Stimulated activated CD4-positive, alpha-beta T cell treated with anti-CD3 and anti-CD28 coated beads, TNF-alpha, amount 100 ng/mL, for 48 hours (primary cell): ENCODE data around the gene SLC6A20.
"Not testable (repeated sequence)": the region's sequence is repeated elsewhere in the genome, so short reads cannot be mapped to it uniquely, and the experiment has no call there.

ENCODE experiments used
- DNase-seq, 3 donors: peaks; one replicate each; pipeline ENCODE4 v3.0.0-alpha.2; 2020; ENCODE audit warnings: low read depth in 3 of 3

Gene SLC6A20

GRCh38 chr3:45759851-45760250 lies 36.5 kb downstream of the SLC6A20 start:
- DNase-seq = no peak

DNA sequence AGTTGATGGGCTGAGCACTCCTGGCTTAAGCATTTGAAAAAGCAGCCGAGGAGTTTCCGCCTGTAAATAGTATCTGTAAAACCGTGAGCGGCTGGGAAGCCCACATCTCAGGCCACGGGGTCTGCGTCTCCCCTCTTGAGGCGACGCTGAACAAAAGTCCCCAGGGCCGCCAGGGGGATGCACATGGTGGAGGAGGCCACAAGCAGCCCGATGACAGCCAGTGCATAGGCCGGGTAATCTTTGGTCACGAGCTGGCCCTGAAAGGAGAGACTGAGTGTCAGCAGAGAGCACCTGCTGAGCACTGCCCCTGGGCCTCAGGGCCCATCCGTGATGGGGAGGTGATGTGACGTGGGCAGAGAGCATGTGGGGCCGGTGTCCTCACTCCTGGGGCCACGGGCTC lies 37.5 kb downstream of the SLC6A20 start:
- DNase-seq = no peak

GRCh38 chr3:45757141-45757540 lies 39.2 kb downstream of the SLC6A20 start:
- not testable (repeated sequence) for DNase-seq

- no peak for DNase-seq
Measured at GRCh38 chr3:45756055-45756454, 40.3 kb downstream of the SLC6A20 start.

- DNase-seq = no peak
Measured at GRCh38 chr3:45754461-45754860, 41.9 kb downstream of the SLC6A20 start.

DNA sequence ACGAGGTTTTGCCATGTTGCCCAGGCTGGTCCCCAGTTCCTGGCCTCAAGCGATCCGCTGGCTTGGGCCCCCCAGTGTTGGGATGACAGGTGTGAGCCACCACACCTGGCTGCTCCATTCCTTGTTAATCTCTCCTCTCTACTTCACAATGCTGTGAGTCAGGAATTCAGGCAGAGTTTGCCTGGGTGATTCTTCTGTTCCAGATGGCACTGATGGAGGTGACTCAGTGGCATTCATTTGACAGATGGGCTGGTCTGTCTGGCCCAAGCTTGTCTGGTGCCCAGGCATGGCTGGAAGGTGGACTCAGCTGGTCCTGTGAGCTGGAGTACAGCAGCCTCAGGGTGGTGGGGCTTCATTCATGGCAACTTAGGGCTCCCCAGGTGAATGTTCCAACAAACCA lies 43.2 kb downstream of the SLC6A20 start:
- DNase-seq = no peak

DNA sequence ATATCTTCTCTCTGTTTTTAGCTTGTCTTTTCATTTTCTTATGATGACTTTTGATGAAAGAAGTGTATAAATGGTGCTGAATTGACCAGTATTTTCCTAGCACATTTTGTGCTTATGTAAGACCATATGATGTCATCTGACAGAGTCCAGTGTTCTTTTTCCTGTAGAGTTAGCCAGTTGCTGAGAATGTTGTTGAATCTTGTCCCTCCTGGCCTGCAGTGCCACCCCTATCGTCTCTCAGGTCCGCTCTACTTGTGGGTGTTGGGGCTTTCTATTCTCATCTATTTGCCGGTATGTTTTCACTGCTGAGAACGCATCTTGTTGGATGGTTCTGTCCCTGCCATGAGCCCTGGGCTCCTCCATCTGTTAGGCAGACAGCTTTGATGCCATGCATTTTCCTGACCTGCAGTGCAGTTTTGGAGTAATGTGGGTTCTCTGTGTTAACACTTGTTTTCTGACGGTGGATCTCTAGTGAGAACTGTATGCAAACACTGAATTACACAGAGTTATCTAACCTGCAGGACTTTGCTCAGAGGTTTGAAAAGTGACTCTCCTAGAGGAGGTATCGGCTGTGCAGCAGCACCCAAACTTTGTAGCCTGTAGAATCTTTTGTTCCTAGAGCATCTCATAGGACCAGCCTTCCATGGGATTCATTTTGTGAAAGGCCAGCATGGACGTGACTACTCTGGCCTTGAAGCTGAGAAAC lies 44.6 kb downstream of the SLC6A20 start:
- no peak for DNase-seq

- no peak for DNase-seq
Measured at GRCh38 chr3:45749880-45750279, 46.5 kb downstream of the SLC6A20 start.

- DNase-seq = not testable (repeated sequence)
Measured at GRCh38 chr3:45749036-45749600, 47.2 kb downstream of the SLC6A20 start.

- no peak for DNase-seq
Measured at GRCh38 chr3:45748068-45748467, 48.3 kb downstream of the SLC6A20 start.

- no peak for DNase-seq
Measured at GRCh38 chr3:45746777-45747622, 49.3 kb downstream of the SLC6A20 start.

DNA sequence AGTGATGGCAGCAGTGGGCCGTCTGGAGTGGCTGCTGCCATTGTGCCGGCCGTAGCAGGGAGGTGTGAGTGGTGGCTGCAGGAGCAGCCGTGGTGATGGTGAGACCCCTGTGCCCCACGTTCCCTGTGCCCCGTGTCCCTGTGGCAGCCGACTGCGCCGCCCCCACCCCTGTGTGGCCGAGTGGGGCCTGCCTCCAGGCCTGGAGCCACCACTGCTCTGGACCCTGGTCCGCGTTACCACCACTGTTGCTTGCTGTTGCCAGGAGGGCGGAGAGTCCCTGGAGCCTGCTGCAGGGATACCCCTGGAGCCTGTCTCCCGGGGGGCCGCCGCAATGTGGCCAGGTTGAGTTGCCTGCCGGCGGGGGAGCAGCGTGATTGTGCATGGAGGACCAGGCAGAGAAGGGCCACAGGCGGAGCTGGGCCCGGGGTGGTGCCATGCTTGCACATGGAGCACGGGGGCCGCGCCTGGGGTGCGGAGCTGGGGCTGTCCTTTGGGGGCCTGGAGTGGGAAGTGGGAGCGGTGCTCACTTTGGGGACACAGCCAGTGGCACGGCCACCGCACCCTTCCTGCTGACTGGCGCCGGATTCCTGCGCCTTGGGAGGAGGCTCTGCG lies 50.1 kb downstream of the SLC6A20 start:
- no peak for DNase-seq

DNA sequence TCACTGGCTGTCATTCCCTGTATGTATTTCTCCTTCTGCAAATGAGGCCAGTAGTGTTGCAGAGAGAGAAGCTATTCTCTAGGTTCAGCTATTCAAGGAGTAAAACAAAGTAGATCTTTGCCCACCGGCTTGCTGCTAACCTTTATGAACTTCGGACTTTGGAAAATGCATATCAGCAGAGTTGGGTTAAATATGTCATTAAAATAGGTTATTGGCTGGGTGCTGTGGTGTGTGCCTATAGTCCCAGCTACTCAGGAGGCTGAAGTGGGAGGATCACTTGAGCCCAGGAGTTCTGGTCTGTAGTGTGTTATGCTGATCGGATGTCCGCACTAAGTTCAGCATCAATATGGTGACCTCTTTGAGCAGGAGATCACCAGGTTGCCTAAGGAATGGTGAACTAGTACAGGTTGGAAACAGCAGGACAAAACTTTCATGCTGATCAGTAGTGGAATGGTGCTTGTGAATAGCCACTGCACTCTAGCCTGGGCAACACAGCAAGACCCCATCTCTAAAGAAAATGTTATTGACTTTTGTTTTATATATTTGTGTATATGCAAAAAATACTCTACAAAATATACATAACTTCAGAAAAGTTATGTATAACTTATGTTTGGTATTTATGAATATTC lies 53.8 kb downstream of the SLC6A20 start:
- DNase-seq = no peak

DNA sequence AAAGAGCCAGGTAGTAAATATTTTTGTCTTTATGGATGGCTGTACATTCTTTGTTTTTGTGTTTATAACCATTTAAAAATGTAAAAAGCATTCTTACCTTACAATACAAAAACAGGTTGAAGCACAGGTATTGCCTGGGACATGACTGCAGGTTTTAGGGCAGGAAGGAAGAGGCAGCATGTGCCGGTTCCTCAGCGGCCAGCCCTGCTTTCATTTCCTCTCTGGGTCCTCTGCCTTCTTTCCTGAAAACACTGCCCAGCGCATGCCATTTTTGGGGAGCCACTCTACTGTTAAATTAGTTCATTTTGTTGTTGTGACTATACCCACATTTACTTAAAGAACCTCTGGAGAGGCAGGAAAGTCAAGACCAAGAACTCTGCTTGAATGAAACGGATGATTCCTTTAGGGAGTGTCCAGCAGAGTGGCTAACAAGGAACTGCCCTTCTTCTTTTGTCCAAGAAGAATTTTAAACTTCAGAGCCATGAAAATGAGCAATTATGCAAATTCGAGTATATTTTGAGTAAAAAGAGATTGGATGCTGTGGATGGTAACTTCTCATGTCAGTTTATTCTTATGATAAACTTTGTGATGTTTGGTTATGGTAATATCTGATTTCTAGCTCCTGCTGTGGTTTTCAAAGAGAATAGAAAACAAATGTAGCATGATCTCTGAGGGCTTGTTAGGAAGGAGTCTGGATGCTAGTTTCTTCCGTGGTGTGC lies 54.4 kb downstream of the SLC6A20 start:
- DNase-seq = no peak

- no peak for DNase-seq
Measured at GRCh38 chr3:45741247-45741646, 55.1 kb downstream of the SLC6A20 start.

- DNase-seq = no peak
Measured at GRCh38 chr3:45739991-45740390, 56.3 kb downstream of the SLC6A20 start.

GRCh38 chr3:45737234-45737633 lies 59.1 kb downstream of the SLC6A20 start:
- no peak for DNase-seq

DNA sequence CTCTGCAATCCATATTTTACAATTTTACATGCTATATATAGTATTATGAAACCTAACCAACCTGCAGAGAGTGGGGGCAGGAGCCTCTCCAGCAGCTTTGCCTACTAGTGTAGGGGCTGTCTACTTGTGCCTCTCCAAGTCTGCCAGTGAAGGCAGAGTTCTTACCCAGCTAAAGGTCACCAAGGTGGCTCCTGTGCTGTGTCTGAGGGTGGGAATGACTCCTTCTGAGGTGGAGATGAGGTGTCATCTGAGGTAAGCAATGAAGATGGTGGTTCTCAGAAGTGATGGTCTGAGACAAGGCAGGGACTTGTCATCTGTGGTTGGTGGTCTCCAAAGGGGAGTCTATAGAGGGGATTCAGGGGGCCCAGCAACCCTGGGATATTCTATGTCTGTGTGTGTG lies 59.6 kb downstream of the SLC6A20 start:
- DNase-seq = no peak

GRCh38 chr3:45730409-45731154 lies 65.8 kb downstream of the SLC6A20 start:
- no peak for DNase-seq

DNA sequence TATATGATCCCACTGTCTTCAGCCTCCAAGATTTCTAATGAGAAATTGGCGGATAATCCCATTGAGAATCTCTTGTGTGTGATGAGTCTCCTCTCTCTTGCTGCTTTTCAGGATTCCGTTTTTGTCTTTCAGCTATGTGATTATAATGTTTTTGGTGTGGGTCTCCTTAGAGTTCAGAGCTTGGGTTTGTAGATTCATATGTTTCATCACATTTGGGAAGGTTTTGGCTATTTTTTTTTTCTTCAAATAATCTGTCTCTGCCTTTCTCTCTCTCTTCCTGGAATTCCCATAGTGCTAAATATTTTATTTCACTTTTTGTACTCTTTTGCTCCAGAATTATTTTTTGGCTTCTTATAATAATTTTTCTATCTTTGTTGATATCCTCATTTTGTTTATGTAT lies 66.7 kb downstream of the SLC6A20 start:
- no peak for DNase-seq

- DNase-seq = no peak
Measured at GRCh38 chr3:45724911-45725310, 71.4 kb downstream of the SLC6A20 start.
